ENCODE results near the gene HS3ST2.

DNA sequence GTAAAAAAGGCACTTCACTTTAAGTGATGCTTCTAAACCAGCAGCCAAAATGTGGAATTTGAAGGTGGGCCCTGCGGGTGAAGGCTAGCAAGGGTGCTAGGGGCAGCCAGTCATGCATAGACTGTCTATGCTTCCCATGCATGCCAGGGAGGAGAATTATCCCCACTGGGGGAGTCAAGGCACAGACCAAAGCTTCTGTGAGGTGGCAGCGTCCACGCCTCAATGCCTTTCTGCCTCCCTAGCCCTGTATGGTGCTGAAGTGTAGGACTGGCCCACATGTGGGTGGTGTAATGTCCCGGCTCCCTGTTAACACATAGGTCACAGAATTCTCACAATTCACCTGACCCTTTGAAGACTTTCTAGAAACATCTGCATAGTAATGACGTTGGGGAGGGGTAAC lies 1.9 kb downstream of the HS3ST2 start:
- TF ChIP-seq, protein P1, sequence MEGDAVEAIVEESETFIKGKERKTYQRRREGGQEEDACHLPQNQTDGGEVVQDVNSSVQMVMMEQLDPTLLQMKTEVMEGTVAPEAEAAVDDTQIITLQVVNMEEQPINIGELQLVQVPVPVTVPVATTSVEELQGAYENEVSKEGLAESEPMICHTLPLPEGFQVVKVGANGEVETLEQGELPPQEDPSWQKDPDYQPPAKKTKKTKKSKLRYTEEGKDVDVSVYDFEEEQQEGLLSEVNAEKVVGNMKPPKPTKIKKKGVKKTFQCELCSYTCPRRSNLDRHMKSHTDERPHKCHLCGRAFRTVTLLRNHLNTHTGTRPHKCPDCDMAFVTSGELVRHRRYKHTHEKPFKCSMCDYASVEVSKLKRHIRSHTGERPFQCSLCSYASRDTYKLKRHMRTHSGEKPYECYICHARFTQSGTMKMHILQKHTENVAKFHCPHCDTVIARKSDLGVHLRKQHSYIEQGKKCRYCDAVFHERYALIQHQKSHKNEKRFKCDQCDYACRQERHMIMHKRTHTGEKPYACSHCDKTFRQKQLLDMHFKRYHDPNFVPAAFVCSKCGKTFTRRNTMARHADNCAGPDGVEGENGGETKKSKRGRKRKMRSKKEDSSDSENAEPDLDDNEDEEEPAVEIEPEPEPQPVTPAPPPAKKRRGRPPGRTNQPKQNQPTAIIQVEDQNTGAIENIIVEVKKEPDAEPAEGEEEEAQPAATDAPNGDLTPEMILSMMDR (IDR thresholded peaks at IDR 0.05), result no peak
- TF ChIP-seq POLR2A (IDR thresholded peaks at IDR 0.05; ENCODE audit: low read depth), result no peak
- TF ChIP-seq EP300 (IDR thresholded peaks at IDR 0.05), result no peak

Measured in esophagus muscularis mucosa (tissue), 4 donors.